PC-9 (cell line): Measurements from ENCODE around the gene SLC22A23. TPM values are rescaled to one million over a fixed set of nuclear protein-coding genes. Genes with fewer than 3 reads are reported as not detected.

Experiments used
- BruUV-seq: library from RNA; stranded (reverse); fragments of 400-500 nt; replicated peaks from 2 replicates; lab custom pipeline; 2021; lab: Mats Ljungman, UMichigan
- CTCF ChIA-PET: fragments of 300-600 bp; sonication (Branson Sonifier 250); formaldehyde crosslinking; loops from one replicate; lab custom pipeline; 2022; ENCODE audit warnings: antibody characterized with exemption; lab: Charles Lee
- POLR2A ChIA-PET: fragments of 300-600 bp; sonication (Branson Sonifier 250); formaldehyde crosslinking; loops from one replicate; lab custom pipeline; 2022; ENCODE audit warnings: antibody characterized with exemption; ENCODE audit not compliant: unreplicated experiment; lab: Charles Lee
- DNase-seq, 2 experiments: peaks; one replicate each; pipeline versions ENCODE4 v3.0.0 to v3.0.0-alpha.2; 2015 to 2022; ENCODE audit warnings: mixed read lengths in 1 of 2
- H2AFZ ChIP-seq: fragments of 200-600 bp; sonication (generic); 2 replicates; pipeline ENCODE4 v1.8.1; 2017; ENCODE audit warnings: antibody characterized with exemption
- H3F3A ChIP-seq: fragments of 200-600 bp; sonication (generic); 2 replicates; pipeline ENCODE4 v1.8.1; 2017; ENCODE audit warnings: antibody characterized with exemption, mild to moderate bottlenecking, low read depth; ENCODE audit not compliant: insufficient read depth
- H3K27ac ChIP-seq: fragments of 200-600 bp; sonication (generic); 2 replicates; pipeline ENCODE4 v1.6.1; 2016; ENCODE audit warnings: mixed run types
- H3K27me3 ChIP-seq: fragments of 200-600 bp; sonication (generic); 2 replicates; pipeline ENCODE4 v1.6.1; 2016; ENCODE audit warnings: low read depth, mixed run types; ENCODE audit not compliant: insufficient read depth
- H3K36me3 ChIP-seq: fragments of 200-600 bp; sonication (generic); 2 replicates; pipeline ENCODE4 v1.6.1; 2016; ENCODE audit warnings: low read depth, mixed run types
- H3K4me1 ChIP-seq: fragments of 200-600 bp; sonication (generic); replicated peaks from 2 replicates; pipeline ENCODE4 v1.6.1; 2016; ENCODE audit warnings: mixed run types; ENCODE audit not compliant: insufficient read depth
- H3K4me2 ChIP-seq: fragments of 200-600 bp; sonication (generic); 2 replicates; pipeline ENCODE4 v1.6.1; 2017; ENCODE audit warnings: mixed run types
- H3K4me3 ChIP-seq: fragments of 200-600 bp; sonication (generic); 2 replicates; pipeline ENCODE4 v1.6.1; 2016; ENCODE audit warnings: mixed run types
- H3K79me2 ChIP-seq: fragments of 200-600 bp; sonication (generic); 2 replicates; pipeline ENCODE4 v1.6.1; 2017; ENCODE audit warnings: low read depth, mixed run types
- H3K9me2 ChIP-seq: fragments of 200-600 bp; sonication (generic); 2 replicates; pipeline ENCODE4 v1.8.1; 2017; ENCODE audit warnings: mild to moderate bottlenecking; ENCODE audit not compliant: insufficient read depth
- H3K9me3 ChIP-seq: fragments of 200-600 bp; sonication (generic); 2 replicates; pipeline ENCODE4 v1.8.1; 2016; ENCODE audit warnings: low read depth; ENCODE audit not compliant: insufficient read depth
- H4K20me1 ChIP-seq: fragments of 200-600 bp; sonication (generic); 2 replicates; pipeline ENCODE4 v1.8.1; 2017; ENCODE audit not compliant: insufficient read depth
- CTCF ChIP-seq: fragments of 200-600 bp; sonication (generic); conservative IDR thresholded peaks from 2 replicates; pipeline ENCODE4 v1.6.1; 2017; ENCODE audit warnings: mixed run types, antibody characterized with exemption, mild to moderate bottlenecking, moderate library complexity
- EZH2 ChIP-seq: fragments of 200-600 bp; sonication (generic); IDR thresholded peaks from 2 replicates; pipeline ENCODE4 v1.8.0; 2017; ENCODE audit warnings: antibody characterized with exemption, low read depth
- intact Hi-C: fragments of 100-400 bp; cut with micrococcal nuclease; formaldehyde crosslinking; loops from one replicate; pipeline ENCODE4 v1.10.0; 2022; ENCODE audit not compliant: unreplicated experiment
- total RNA-seq: library from RNA; stranded (reverse); gene quantifications from 2 replicates; pipeline ENCODE4 v1.2.3, GENCODE V29; 2021

Gene SLC22A23
- total RNA-seq, 1 experiment from 2014 or later, result 13.5 TPM

DNA sequence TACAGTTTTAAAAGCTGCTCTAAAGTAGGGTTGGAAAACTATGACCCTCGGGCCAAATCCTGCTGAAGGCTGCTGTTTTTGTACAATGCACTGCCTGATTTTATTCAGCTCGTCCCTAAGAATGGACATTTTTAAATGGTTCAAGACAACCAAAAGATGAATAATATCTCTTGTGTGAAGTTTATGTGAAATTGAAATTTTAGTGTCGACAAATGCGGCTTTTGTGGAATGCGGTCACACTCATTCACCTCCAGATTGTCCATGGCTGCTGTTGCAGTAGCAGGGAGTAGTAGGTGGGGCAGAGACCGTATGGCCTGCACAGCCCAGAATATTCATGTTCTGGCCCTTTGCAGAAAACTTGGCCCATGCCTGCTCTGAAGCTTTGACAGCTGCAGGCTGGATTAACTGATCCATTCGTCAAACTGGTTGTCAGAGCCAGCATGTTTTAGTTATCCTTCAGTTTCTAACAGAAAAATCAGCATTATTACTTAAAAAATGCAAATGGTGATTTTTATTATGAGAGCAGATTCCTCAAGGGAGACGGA is 106.5 kb downstream of the SLC22A23 start:
- Histone ChIP-seq H3K36me3 (no peaks in the 10 kb centered on the region), H3K79me2 (peaks cover 7% of the 10 kb centered on the region; the same call in 1 of the 2 replicates), H3K4me3 (no peak overlapping the region), H2AFZ (no peak overlapping the region), H3K27me3 (no peaks in the 10 kb centered on the region), H3K4me2 (no peak overlapping the region), H3K4me1 (peaks cover 8% of the 10 kb centered on the region), H3K9me3 (no peaks in the 10 kb centered on the region), H4K20me1 (no peaks in the 10 kb centered on the region), H3K9me2 (no peaks in the 10 kb centered on the region), H3F3A (0 out of 2 replicates have a peak, but pooled peaks cover 3% of the 10 kb centered on the region), H3K27ac (no peak overlapping the region)
- ChIA-PET POLR2A (no interaction called here), CTCF (no interaction called here)
- no peak for DNase-seq
- no TSS peak for BruUV-seq
- intact Hi-C loops, result no loop called here
- TF ChIP-seq CTCF, result no peak
- no peak for TF ChIP-seq EZH2

DNA sequence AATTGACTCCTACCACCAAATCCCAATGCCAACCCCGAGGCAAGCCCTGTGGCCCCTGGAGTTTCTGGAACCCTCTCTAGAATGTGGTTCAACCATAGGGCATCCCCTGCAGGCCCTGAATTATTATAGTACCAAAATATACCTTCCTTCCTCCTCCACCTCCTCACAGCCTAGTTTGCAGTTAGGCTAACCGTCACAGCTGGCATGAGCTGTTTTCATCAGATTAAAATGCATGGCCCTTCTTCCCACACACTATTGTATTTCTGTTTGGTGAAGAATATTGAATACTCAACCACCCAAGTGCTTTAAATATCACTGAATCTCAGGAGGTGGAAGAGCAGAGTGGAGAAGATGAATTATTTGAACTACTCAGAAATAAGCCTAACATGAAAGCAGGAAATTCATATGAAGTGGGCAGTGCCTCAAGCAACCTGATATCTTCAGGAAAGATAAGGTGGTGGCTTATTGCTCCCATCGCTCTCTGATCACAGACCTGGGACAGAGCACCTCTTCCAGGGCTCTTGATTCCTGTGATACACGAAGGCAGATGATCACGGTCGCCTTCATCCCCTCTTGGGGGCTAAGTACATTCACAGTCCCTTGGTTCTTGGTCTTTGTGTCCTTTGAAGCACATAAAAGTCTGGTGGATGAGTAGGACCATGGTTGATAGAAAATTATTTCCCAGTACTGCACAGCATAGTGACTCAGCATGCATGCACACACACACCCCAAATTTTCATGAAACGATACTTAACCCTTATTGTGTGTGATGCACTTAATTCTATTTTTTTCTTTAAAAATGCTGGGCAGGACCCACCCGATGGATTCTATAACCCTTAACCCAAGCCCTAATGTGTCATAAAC is 107.2 kb downstream of the SLC22A23 start:
- Histone ChIP-seq H4K20me1 (no peaks in the 10 kb centered on the region), H3K27me3 (no peaks in the 10 kb centered on the region), H3K36me3 (no peaks in the 10 kb centered on the region), H3K4me2 (no peak overlapping the region), H3K4me3 (no peak overlapping the region), H3K9me3 (no peaks in the 10 kb centered on the region), H3F3A (no peaks in the 10 kb centered on the region), H3K9me2 (no peaks in the 10 kb centered on the region), H3K27ac (no peak overlapping the region), H3K4me1 (peaks cover 7% of the 10 kb centered on the region), H2AFZ (no peak overlapping the region), H3K79me2 (peaks cover 7% of the 10 kb centered on the region; the same call in 1 of the 2 replicates)
- no peak for DNase-seq
- no TSS peak for BruUV-seq
- intact Hi-C loops, result no loop called here
- no peak for TF ChIP-seq EZH2
- TF ChIP-seq CTCF, result no peak
- ChIA-PET POLR2A (no interaction called here), CTCF (no interaction called here)

GRCh38 chr6:3348821-3349220 is 108.0 kb downstream of the SLC22A23 start:
- Histone ChIP-seq H3K4me2 (no peak overlapping the region), H3F3A (no peaks in the 10 kb centered on the region), H3K36me3 (no peaks in the 10 kb centered on the region), H3K9me3 (no peaks in the 10 kb centered on the region), H3K9me2 (no peaks in the 10 kb centered on the region), H4K20me1 (no peaks in the 10 kb centered on the region), H2AFZ (no peak overlapping the region), H3K79me2 (peaks cover 2% of the 10 kb centered on the region; the same call in 1 of the 2 replicates), H3K4me3 (no peak overlapping the region), H3K27ac (no peak overlapping the region), H3K4me1 (peaks cover 7% of the 10 kb centered on the region), H3K27me3 (no peaks in the 10 kb centered on the region)
- DNase-seq, result no peak
- ChIA-PET POLR2A (no interaction called here), CTCF (no interaction called here)
- TF ChIP-seq CTCF, result no peak
- no peak for TF ChIP-seq EZH2
- no TSS peak for BruUV-seq
- intact Hi-C loops, result no loop called here
